MM.1S (cell line): Measurements from ENCODE around the gene ARID3B.
A peak's percentile ranks its signal among the peaks of the same experiment; 100 is the strongest.
"Not testable (repeated sequence)": the region's sequence is repeated elsewhere in the genome, so short reads cannot be mapped to it uniquely, and the experiment has no call there.

Source experiments
- DNase-seq: peaks from one replicate; pipeline ENCODE4 v3.0.0-alpha.2; 2015
- H2AFZ ChIP-seq: fragments of 300-600 bp; sonication (generic); 2 replicates; pipeline ENCODE4 v1.6.0; 2016; ENCODE audit warnings: antibody characterized with exemption, low read length
- H3F3A ChIP-seq: fragments of 300-600 bp; sonication (generic); 2 replicates; pipeline ENCODE4 v1.6.1; 2016; ENCODE audit warnings: mild to moderate bottlenecking, antibody characterized with exemption, low read length, moderate library complexity, mixed read lengths; ENCODE audit not compliant: insufficient read depth
- H3K27ac ChIP-seq: fragments of 300-600 bp; sonication (generic); 2 replicates; pipeline ENCODE4 v1.5.1; 2016; ENCODE audit warnings: mild to moderate bottlenecking, low read length
- H3K27me3 ChIP-seq: fragments of 300-600 bp; sonication (generic); replicated peaks from 2 replicates; pipeline ENCODE4 v1.6.0; 2016; ENCODE audit warnings: low read length; ENCODE audit not compliant: insufficient read depth
- H3K36me3 ChIP-seq: fragments of 300-600 bp; sonication (generic); replicated peaks from 2 replicates; pipeline ENCODE4 v1.6.1; 2016; ENCODE audit warnings: mild to moderate bottlenecking, low read length, mixed read lengths; ENCODE audit not compliant: insufficient read depth
- H3K4me1 ChIP-seq: fragments of 300-600 bp; sonication (generic); 2 replicates; pipeline ENCODE4 v1.6.1; 2016; ENCODE audit warnings: low read length, mixed read lengths
- H3K4me2 ChIP-seq: fragments of 300-600 bp; sonication (generic); 2 replicates; pipeline ENCODE4 v1.6.0; 2016; ENCODE audit warnings: low read depth, low read length
- H3K4me3 ChIP-seq: fragments of 300-600 bp; sonication (generic); 2 replicates; pipeline ENCODE4 v1.5.1; 2016; ENCODE audit warnings: low read length, mixed read lengths
- H3K79me2 ChIP-seq: fragments of 300-600 bp; sonication (generic); 2 replicates; pipeline ENCODE4 v1.6.1; 2016; ENCODE audit warnings: mixed run types, low read length, mixed read lengths
- H3K9ac ChIP-seq: fragments of 300-600 bp; sonication (generic); 2 replicates; pipeline ENCODE4 v1.6.1; 2016; ENCODE audit warnings: low read length, mixed read lengths
- H3K9me2 ChIP-seq: fragments of 300-600 bp; sonication (generic); replicated peaks from 2 replicates; pipeline ENCODE4 v1.6.1; 2016; ENCODE audit warnings: mild to moderate bottlenecking, low read length, mixed read lengths; ENCODE audit not compliant: insufficient read depth
- H3K9me3 ChIP-seq: fragments of 300-600 bp; sonication (generic); replicated peaks from 2 replicates; pipeline ENCODE4 v1.6.1; 2016; ENCODE audit warnings: mild to moderate bottlenecking, low read length, mixed read lengths; ENCODE audit not compliant: insufficient read depth
- H4K20me1 ChIP-seq: fragments of 300-600 bp; sonication (generic); 2 replicates; pipeline ENCODE4 v1.6.1; 2016; ENCODE audit warnings: mild to moderate bottlenecking, low read length, moderate library complexity, mixed read lengths; ENCODE audit not compliant: insufficient read depth
- CTCF ChIP-seq: fragments of 300-600 bp; sonication (generic); IDR thresholded peaks from 2 replicates; pipeline ENCODE4 v1.5.1; 2016; ENCODE audit warnings: antibody characterized with exemption, low read length, mixed read lengths
- EZH2 ChIP-seq: fragments of 300-600 bp; sonication (generic); optimal IDR thresholded peaks from 2 replicates; pipeline ENCODE3; 2017; ENCODE audit warnings: low read depth, mild to moderate bottlenecking, antibody characterized with exemption, low read length, mixed read lengths
- EZH2phosphoT487 ChIP-seq: fragments of 300-600 bp; sonication (generic); IDR thresholded peaks from 2 replicates; pipeline ENCODE4 v1.6.1; 2018; ENCODE audit warnings: antibody characterized with exemption, low read length

The ARID3B gene

DNA sequence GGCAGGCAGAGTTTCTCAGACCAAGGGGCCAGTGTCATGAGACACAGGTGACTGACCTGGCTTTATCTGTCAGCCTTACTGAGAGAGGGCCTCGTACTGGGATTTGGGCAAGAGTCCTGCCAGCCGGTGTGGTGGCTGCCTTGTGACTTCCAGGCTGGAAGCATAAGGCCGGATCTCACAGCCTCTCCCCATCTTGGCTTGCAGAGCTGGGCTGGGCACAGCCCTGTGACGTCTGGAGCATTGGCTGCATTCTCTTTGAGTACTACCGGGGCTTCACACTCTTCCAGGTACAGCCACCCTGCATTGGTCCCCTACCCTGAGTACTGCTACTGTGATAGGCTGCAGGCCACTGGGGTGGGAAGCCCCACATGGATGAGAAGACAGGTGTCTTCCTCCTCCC is 86.7 kb downstream of the ARID3B start:
- Histone ChIP-seq H3K9me2 (no peaks in the 10 kb centered on the region), H4K20me1 (0 out of 2 replicates have a peak, but pooled peaks cover 4% of the 10 kb centered on the region), H3K4me1 (peaks cover 63% of the 10 kb centered on the region), H3K4me2 (peak overlapping the region; percentile 55), H3K27me3 (no peaks in the 10 kb centered on the region), H3K36me3 (peaks cover 31% of the 10 kb centered on the region; the same call in 1 of the 2 replicates), H3K79me2 (peaks cover 59% of the 10 kb centered on the region), H3K9me3 (no peaks in the 10 kb centered on the region), H3K9ac (peak overlapping the region; percentile 54), H3K4me3 (peak overlapping the region; percentile 28), H3F3A (peaks cover 59% of the 10 kb centered on the region), H3K27ac (peak overlapping the region; percentile 90), H2AFZ (no peak overlapping the region)
- TF ChIP-seq EZH2 = no peak
- TF ChIP-seq EZH2phosphoT487 = no peak
- no peak for TF ChIP-seq CTCF
- no peak for DNase-seq

DNA sequence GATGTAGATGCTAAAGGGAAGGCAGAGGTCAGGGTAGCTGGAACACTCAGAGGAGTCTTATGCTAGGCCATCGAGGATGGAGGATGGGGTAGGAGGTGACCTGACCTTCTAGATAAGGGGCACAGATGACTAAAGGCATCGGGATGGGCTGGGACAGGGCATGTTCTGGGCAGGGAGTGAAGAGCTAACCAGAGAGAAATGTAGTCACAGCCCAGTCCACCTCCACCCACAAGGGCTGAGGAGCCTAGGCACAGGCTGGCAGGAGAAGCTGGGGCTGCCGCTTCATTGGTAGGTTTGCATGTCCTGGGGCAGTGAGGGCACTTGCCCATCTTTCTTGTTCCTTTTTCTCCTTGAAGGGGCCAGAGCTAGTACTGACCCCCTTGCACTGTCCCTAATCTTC is 87.2 kb downstream of the ARID3B start:
- peaks cover 58% of the 10 kb centered on the region for H3F3A ChIP-seq
- H3K9ac ChIP-seq = peak overlapping the region; percentile 54; the same call in 1 of the 2 replicates
- H2AFZ ChIP-seq = no peak overlapping the region
- H3K27me3 ChIP-seq = no peaks in the 10 kb centered on the region
- H3K36me3 ChIP-seq = peaks cover 27% of the 10 kb centered on the region; the same call in 1 of the 2 replicates
- H3K4me3 ChIP-seq = peak overlapping the region; percentile 28
- peaks cover 54% of the 10 kb centered on the region for H3K79me2 ChIP-seq
- no peaks in the 10 kb centered on the region for H3K9me2 ChIP-seq
- TF ChIP-seq CTCF (no peak), EZH2 (no peak), EZH2phosphoT487 (no peak)
- no peak for DNase-seq
- peaks cover 58% of the 10 kb centered on the region for H3K4me1 ChIP-seq
- peak overlapping the region; percentile 90 for H3K27ac ChIP-seq
- no peaks in the 10 kb centered on the region for H3K9me3 ChIP-seq
- H4K20me1 ChIP-seq = 0 out of 2 replicates have a peak, but pooled peaks cover 4% of the 10 kb centered on the region
- H3K4me2 ChIP-seq = peak overlapping the region; percentile 55

DNA sequence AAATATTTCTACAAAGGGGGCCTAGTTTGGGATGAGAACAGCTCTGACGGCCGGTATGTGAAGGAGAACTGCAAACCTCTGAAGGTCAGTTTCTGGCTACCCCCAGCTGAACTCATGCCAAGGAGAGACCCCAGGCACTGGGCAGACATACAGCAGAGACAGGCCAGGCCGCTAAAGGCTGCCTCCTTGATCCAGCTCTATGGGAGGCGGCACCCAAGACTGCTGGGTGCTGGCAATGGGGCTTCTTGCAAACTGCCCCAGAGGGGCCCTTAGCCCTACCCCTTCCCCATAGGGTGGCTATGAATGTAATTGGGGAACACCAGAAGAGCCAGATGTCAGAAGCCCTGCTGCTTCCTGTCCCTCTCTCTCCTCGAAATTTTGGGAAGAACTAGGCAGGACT is 87.9 kb downstream of the ARID3B start:
- no peak for DNase-seq

GRCh38 chr15:74629696-74630095 is 88.7 kb downstream of the ARID3B start:
- not testable (repeated sequence) for H2AFZ ChIP-seq, H3K4me2 ChIP-seq, H3K9ac ChIP-seq, DNase-seq, H3K9me3 ChIP-seq, H3K27ac ChIP-seq, H3K9me2 ChIP-seq, H3K27me3 ChIP-seq, H4K20me1 ChIP-seq, H3K4me3 ChIP-seq
- peaks cover 17% of the 10 kb centered on the region; the same call in 1 of the 2 replicates for H3K36me3 ChIP-seq
- H3K79me2 ChIP-seq = peaks cover 39% of the 10 kb centered on the region
- H3F3A ChIP-seq = peaks cover 44% of the 10 kb centered on the region
- peaks cover 43% of the 10 kb centered on the region for H3K4me1 ChIP-seq

More for the DNA sequence above, 87.9 kb downstream of the ARID3B start:
- peaks cover 21% of the 10 kb centered on the region; the same call in 1 of the 2 replicates for H3K36me3 ChIP-seq
- H3K27me3 ChIP-seq = no peaks in the 10 kb centered on the region
- 0 out of 2 replicates have a peak, but pooled peaks cover 4% of the 10 kb centered on the region for H4K20me1 ChIP-seq
- H3K9ac ChIP-seq = no peak overlapping the region
- H3K79me2 ChIP-seq = peaks cover 47% of the 10 kb centered on the region
- no peaks in the 10 kb centered on the region for H3K9me2 ChIP-seq
- H3F3A ChIP-seq = peaks cover 50% of the 10 kb centered on the region
- H3K4me2 ChIP-seq = peak overlapping the region; percentile 55; the same call in 1 of the 2 replicates
- H3K4me1 ChIP-seq = peaks cover 51% of the 10 kb centered on the region
- peak overlapping the region; percentile 90; the same call in 1 of the 2 replicates for H3K27ac ChIP-seq
- no peaks in the 10 kb centered on the region for H3K9me3 ChIP-seq
- TF ChIP-seq CTCF = no peak
- no peak for TF ChIP-seq EZH2phosphoT487
- no peak for TF ChIP-seq EZH2
- H2AFZ ChIP-seq = no peak overlapping the region
- no peak overlapping the region for H3K4me3 ChIP-seq
